SH-SY5Y (cell line): ENCODE results near the gene MORN4.

ENCODE experiments used
- GATA2 ChIP-seq: IDR thresholded peaks from 2 replicates; pipeline ENCODE4 v1.6.1; 2011; ENCODE audit warnings: mild to moderate bottlenecking, low read depth, low read length
- GATA3 ChIP-seq: IDR thresholded peaks from 2 replicates; pipeline ENCODE4 v1.6.1; 2011; ENCODE audit warnings: low read depth, mild to moderate bottlenecking, low read length, moderate library complexity

- TF ChIP-seq GATA2 (no peak), GATA3 (no peak)
These were observed 20.9 kb downstream of the MORN4 start for GRCh38 chr10:97612386-97612785.
